T-helper 2 cell treated with Interferon-gamma antibody and Interleukin-4, amounts not matched to agents 100 ng/mL and 5 ng/mL, for 36 hours (primary cell): ENCODE data around the gene UBE2G2. TPM values are rescaled to one million over a fixed set of nuclear protein-coding genes. Genes with fewer than 3 reads are reported as not detected.
"Not testable (repeated sequence)": the region's sequence is repeated elsewhere in the genome, so short reads cannot be mapped to it uniquely, and the experiment has no call there.

ENCODE experiments used
- intact Hi-C: fragments of 100-400 bp; cut with micrococcal nuclease; formaldehyde crosslinking; loops from one replicate; pipeline ENCODE4 v1.15.1; 2023
- total RNA-seq: library from RNA; stranded (reverse); gene quantifications from 2 replicates; pipeline ENCODE4 v1.2.3, GENCODE V29; 2022

Gene UBE2G2
- total RNA-seq, 1 donor from 2014 or later: 106 TPM

DNA sequence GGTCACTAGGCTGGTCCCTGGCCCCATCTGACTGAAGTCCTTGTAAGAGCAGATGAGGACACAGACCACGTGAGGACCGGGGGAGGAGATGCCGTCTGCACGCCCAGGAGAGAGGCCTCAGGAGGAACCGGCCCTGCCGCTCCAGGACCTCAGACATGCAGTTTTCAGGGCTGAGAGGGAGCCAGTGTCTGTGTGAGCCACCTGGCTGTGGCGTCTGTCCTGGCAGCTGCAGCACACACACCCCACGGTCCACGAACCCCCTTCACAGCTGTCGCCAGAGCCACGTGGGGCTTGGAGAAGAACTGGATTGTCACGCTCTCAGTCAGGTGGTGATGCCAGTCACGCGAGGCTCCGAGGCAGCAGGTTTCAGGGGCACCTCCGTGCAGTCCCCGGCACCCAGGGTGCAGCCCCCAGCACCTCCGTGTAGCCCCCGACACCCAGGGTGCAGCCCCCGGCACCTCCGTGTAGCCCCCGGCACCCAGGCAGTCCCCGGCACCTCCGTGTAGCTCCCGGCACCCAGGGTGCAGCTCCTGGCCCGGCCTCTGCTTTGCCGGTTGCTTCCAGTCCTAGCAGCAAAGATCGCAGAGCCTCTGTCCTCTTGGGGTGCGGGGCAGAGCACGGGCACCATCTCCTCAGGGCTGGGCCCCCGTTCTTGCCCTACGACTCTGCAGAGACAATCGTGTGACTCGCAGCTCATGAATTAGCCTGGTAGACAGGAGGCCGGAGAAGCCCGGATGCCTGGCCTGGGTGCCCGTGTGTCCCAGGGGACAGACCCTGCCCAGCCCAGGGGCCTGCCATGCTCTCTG is 35.2 kb upstream of the UBE2G2 start:
- intact Hi-C loops: no loop called here

GRCh38 chr21:44836349-44836665 is 34.7 kb upstream of the UBE2G2 start:
- intact Hi-C loops: no loop called here

GRCh38 chr21:44835647-44835973 is 34.0 kb upstream of the UBE2G2 start:
- intact Hi-C loops: no loop called here

GRCh38 chr21:44834951-44835646 is 33.5 kb upstream of the UBE2G2 start:
- intact Hi-C loops: no loop called here

GRCh38 chr21:44834231-44834950 is 32.8 kb upstream of the UBE2G2 start:
- intact Hi-C loops: no loop called here

GRCh38 chr21:44833663-44834062 is 32.0 kb upstream of the UBE2G2 start:
- intact Hi-C loops: no loop called here

DNA sequence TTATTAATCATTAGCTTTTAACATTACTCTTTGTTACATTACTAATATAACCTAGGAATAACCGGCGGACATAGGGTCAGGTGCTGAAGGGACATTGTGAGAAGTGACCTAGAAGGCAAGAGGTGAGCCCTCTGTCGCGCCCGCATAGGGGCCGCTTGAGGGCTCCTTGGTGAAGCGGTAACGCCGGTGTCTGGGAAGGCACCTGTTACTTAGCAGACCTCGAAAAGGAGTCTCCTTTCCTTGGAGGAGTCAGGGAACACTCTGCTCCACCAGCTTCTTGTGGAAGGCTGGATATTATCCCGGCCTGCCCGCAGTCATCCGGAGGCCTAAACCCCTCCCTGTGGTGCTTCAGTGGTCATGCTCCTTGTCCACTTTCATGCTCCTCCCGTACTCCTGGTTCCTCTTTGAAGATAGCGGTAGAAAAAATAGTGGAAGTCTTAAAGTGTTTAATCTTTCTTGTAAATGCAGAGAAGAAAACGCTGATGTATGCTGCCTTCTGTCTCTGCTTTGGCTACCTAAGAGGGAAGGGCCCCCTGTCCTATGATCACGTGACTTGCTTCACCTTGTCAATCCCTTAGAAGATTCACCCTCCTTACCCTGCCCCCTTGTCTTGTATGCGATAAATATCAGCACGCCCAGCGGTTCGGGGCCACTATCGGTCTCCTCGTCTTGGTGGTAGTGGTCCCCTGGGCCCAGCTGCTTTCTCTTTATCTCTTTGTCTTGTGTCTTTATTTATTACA is 31.1 kb upstream of the UBE2G2 start:
- intact Hi-C loops: not testable (repeated sequence)

- intact Hi-C loops: no loop called here
These were observed 29.7 kb upstream of the UBE2G2 start for GRCh38 chr21:44831227-44831860.

GRCh38 chr21:44829507-44830092 is 28.0 kb upstream of the UBE2G2 start:
- intact Hi-C loops: no loop called here

- intact Hi-C loops: no loop called here
These were observed 26.9 kb upstream of the UBE2G2 start for GRCh38 chr21:44828362-44829056.

DNA sequence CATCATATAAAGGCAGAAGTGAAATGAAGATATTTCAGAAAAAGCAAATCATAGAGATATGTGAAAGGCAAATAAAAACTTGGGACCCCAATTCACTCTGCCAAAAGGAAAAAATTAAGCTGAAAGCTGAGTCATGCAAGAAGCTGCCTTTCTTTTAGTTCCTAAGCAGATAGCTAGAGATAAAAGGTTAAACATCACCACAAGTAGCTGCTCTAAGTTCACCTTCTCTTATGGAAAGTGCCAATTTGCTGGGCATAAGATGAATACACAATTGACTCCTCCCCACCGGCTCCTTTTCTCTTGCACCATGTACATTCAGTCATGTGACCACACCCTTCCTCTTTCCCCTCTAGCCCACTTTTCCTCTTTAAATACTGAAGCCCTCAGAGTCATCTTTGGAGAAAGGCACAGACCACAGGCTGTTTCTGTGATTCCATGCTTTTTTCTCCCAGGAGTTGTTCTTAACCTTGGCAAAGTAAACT is 21.6 kb upstream of the UBE2G2 start:
- intact Hi-C loops: no loop called here

- intact Hi-C loops: no loop called here
These were observed 21.0 kb upstream of the UBE2G2 start for GRCh38 chr21:44822484-44823178.

DNA sequence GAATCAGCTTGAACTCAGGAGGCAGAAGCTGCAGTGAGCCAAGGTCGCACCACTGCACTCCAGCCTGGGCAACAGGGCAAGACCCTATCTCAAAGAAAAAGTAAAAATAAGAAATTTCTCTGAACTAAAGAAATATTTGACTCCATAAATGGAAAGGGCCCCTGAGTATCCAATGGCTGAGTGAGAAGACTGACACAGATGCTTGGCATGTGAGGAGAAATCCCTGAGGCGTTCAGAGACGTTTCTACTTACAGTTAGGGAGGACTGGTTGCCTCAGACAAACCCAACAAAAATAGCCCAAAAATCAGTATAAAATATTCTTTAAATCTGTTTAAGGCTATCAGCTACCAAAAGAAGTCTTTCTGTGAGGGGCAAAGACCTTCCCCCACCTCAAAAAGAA is 19.2 kb upstream of the UBE2G2 start:
- intact Hi-C loops: no loop called here

- intact Hi-C loops: loop anchor here (2.0 to 5.0 kb wide), 4 partner anchors 103 to 807 kb away; partner anchors contain the start of genes CFAP410, ITGB2, POFUT2 and TRAPPC10
These were observed 17.9 kb upstream of the UBE2G2 start for GRCh38 chr21:44819283-44820243.

GRCh38 chr21:44818640-44819011 is 17.0 kb upstream of the UBE2G2 start:
- intact Hi-C loops: loop anchor here (2.0 to 5.0 kb wide), 4 partner anchors 104 to 806 kb away; partner anchors contain the start of genes CFAP410, ITGB2, POFUT2 and TRAPPC10

GRCh38 chr21:44817914-44818639 is 16.5 kb upstream of the UBE2G2 start, which contains the start of gene SUMO3:
Gene SUMO3, minus strand, starts transcription at chr21:44818062. Its CDS starts 94 bp downstream, at chr21:44817968.
- intact Hi-C loops: loop anchor here (1.0 to 5.0 kb wide), 5 partner anchors 55 to 806 kb away; partner anchors contain the start of genes CFAP410, ITGB2, POFUT2 and PTTG1IP

DNA sequence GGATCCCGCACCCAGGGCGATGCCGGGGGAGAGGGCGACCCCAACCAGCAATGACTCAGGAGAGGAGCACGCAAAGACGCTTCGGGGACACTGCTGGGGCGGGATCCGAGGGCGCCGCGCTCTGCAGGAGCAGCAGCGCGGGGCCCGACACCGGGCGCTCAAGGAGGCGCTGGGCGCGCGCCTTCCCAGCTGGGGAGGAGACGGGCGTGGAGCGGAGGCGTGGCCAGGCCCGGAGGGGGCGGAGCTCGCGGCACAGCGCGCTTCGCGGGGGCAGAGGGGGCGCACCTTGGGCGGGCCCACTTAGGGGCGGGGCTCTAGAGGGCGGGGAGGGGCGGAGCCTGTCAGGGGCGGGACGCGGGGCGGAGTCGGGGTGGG is 15.9 kb upstream of the UBE2G2 start:
- intact Hi-C loops: loop anchor here (1.0 to 5.0 kb wide), 4 partner anchors 56 to 805 kb away; partner anchors contain the start of genes ITGB2, POFUT2, PTTG1IP and TRAPPC10
